Right atrium auricular region (tissue), 2 donors: Measurements from ENCODE around the gene MAN1A2. TPM values are rescaled to one million over a fixed set of nuclear protein-coding genes. Genes with fewer than 3 reads are reported as not detected.

Experiments used
- DNase-seq: peaks from one replicate; pipeline ENCODE4 v3.0.0-alpha.2; 2019; ENCODE audit warnings: low spot score
- H3K27ac ChIP-seq, 2 donors: fragments of 200-600 bp; sonication (generic); 1 replicate in 1 of 2; 2 replicates in 1 of 2; pipeline ENCODE4 v1.5.1; 2016 to 2019
- H3K27me3 ChIP-seq, 2 donors: fragments of 200-600 bp; sonication (generic); one replicate each; pipeline versions ENCODE4 v1.5.1 to v1.6.0; 2017 to 2019
- H3K36me3 ChIP-seq: fragments of 200-600 bp; sonication (generic); one replicate; pipeline ENCODE4 v1.5.1; 2016
- H3K4me1 ChIP-seq, 2 donors: fragments of 200-600 bp; sonication (generic); one replicate each; pipeline versions ENCODE4 v1.5.1 to v1.6.0; 2017 to 2019
- H3K4me3 ChIP-seq, 2 donors: fragments of 200-600 bp; sonication (generic); 1 replicate in 1 of 2; 2 replicates in 1 of 2; pipeline ENCODE4 v1.5.1; 2017 to 2019; ENCODE audit warnings: mild to moderate bottlenecking in 1 of 2, moderate library complexity in 1 of 2
- H3K9me3 ChIP-seq, 2 donors: fragments of 200-600 bp; sonication (generic); one replicate each; pipeline ENCODE4 v1.5.1; 2019
- CTCF ChIP-seq, 2 donors: fragments of 200-600 bp; sonication (generic); IDR thresholded peaks; one replicate each; pipeline ENCODE4 v1.5.1; 2019; ENCODE audit warnings: antibody characterized with exemption in 2 of 2
- total RNA-seq, 2 donors: library from RNA; depleted of rRNA; stranded (reverse); fragments of >200 nt; gene quantifications; one replicate each; pipeline ENCODE4 v1.1.0, GENCODE V29; 2016

Gene MAN1A2
- total RNA-seq, 2 donors from 2014 or later: 26.7 to 52.7 TPM

DNA sequence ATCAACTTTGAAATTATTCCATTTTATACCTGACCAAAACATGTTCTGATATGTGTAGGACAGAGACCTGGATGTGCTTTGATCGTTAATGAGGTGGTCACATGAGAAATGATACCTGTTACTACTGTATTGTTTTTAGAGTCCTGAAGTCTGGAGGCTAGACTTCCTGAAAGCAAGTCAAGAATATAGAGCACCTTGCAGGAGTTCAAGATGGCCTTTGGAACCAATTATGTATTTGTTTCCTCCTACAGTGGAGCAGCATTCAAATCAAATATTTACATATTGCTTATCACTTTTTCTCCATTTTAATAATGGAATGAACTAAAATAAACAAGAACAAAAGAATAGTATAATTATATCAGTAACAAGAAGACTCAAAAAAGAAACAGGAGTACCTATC lies 155.9 kb downstream of the MAN1A2 start:
- Histone ChIP-seq H3K27me3 (no peaks in the 10 kb centered on the region), H3K36me3 (no peaks in the 10 kb centered on the region), H3K9me3 (no peaks in the 10 kb centered on the region), H3K27ac (no peak overlapping the region), H3K4me3 (no peak overlapping the region), H3K4me1 (no peaks in the 10 kb centered on the region)
- no peak for TF ChIP-seq CTCF (IDR thresholded peaks at IDR 0.05)
- DNase-seq: no peak

- DNase-seq: no peak
- H3K9me3 ChIP-seq: no peaks in the 10 kb centered on the region
- TF ChIP-seq CTCF (IDR thresholded peaks at IDR 0.05): no peak
- H3K4me1 ChIP-seq: no peaks in the 10 kb centered on the region
- H3K27ac ChIP-seq: no peak overlapping the region
- H3K36me3 ChIP-seq: no peaks in the 10 kb centered on the region
- no peak overlapping the region for H3K4me3 ChIP-seq
- H3K27me3 ChIP-seq: no peaks in the 10 kb centered on the region
Observed at GRCh38 chr1:117527074-117527473, 159.8 kb downstream of the MAN1A2 start.

DNA sequence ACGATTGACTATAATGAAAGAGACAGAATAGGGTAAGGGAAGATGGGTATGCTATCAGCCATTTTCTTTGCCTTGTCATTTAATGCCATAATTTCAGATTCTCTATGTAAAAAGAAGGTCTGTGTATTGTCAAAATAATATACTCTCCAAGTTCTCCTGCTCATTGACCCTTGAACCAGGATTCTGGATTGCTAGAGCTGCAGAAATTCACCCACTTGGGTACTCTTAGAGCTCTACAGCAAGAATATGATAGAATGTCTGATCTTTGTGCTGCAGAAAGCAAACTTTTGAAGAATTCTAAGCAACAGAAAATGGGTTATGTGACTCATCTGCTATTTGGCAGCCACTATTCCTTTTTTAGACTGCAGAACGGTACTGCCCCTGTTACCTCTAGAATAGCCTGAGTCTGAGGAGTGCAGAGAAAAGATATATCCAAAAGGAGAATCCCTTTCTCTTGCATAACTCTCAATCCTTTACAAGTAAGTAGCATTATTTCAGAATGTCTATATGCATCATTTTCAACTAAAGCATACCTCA lies 160.4 kb downstream of the MAN1A2 start:
- Histone ChIP-seq H3K9me3 (no peaks in the 10 kb centered on the region), H3K27ac (no peak overlapping the region), H3K4me1 (no peaks in the 10 kb centered on the region), H3K4me3 (no peak overlapping the region), H3K27me3 (no peaks in the 10 kb centered on the region), H3K36me3 (no peaks in the 10 kb centered on the region)
- DNase-seq: no peak
- TF ChIP-seq CTCF (IDR thresholded peaks at IDR 0.05): no peak

DNA sequence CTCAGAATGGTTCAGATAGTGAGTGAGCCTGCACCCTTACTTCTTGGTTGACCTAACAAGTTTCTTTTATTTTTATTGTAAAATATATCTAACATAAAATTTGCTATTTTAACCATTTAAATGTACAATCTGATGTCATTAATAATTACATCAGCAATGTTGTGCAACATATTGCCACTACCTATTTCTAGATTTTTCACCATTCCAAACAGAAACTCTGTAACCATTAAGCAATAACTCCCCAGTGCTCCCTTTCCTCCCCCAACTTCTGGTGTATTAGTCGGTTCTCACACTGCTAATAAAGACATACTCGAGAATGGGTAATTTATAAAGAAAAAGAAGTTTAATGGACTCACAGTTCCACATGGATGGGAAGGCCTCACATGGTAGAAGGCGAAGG lies 162.4 kb downstream of the MAN1A2 start:
- no peak for DNase-seq
- Histone ChIP-seq H3K27ac (no peak overlapping the region), H3K36me3 (no peaks in the 10 kb centered on the region), H3K4me3 (no peak overlapping the region), H3K27me3 (no peaks in the 10 kb centered on the region), H3K4me1 (no peaks in the 10 kb centered on the region), H3K9me3 (no peaks in the 10 kb centered on the region)
- no peak for TF ChIP-seq CTCF (IDR thresholded peaks at IDR 0.05)

- H3K27me3 ChIP-seq: no peaks in the 10 kb centered on the region
- no peak overlapping the region for H3K4me3 ChIP-seq
- H3K4me1 ChIP-seq: no peaks in the 10 kb centered on the region
- no peak overlapping the region for H3K27ac ChIP-seq
- no peaks in the 10 kb centered on the region for H3K36me3 ChIP-seq
- no peak for TF ChIP-seq CTCF (IDR thresholded peaks at IDR 0.05)
- no peak for DNase-seq
- H3K9me3 ChIP-seq: no peaks in the 10 kb centered on the region
Observed at GRCh38 chr1:117531222-117531621, 164.0 kb downstream of the MAN1A2 start.

- Histone ChIP-seq H3K27ac (no peak overlapping the region), H3K36me3 (no peaks in the 10 kb centered on the region), H3K4me1 (no peaks in the 10 kb centered on the region), H3K27me3 (no peaks in the 10 kb centered on the region), H3K9me3 (no peaks in the 10 kb centered on the region), H3K4me3 (no peak overlapping the region)
- DNase-seq: no peak
- peak; percentile 55 to 81 for TF ChIP-seq CTCF (IDR thresholded peaks at IDR 0.05)
Observed at GRCh38 chr1:117534995-117535467, 167.8 kb downstream of the MAN1A2 start.
